ENCODE results near the gene TMEM94. TPM values are rescaled to one million over a fixed set of nuclear protein-coding genes. Genes with fewer than 3 reads are reported as not detected.
"Not testable (repeated sequence)": the region's sequence is repeated elsewhere in the genome, so short reads cannot be mapped to it uniquely, and the experiment has no call there.

The TMEM94 gene
- total and polyA plus RNA-seq, 2 of the 4 experiments (the other 2 are of a cell fraction) = 8.4 to 64.7 TPM

GRCh38 chr17:75477490-75477862 is 21.0 kb downstream of the TMEM94 start:
- peaks cover 22 to 54% of the 10 kb centered on the region in 2 experiments for H3K79me1 ChIP-seq (ENCODE audit: low read depth in 1 of 2, low read length in 2 of 2)
- H2BK15ac ChIP-seq (ENCODE audit: low read depth, low read length); H4K5ac ChIP-seq (ENCODE audit: low read depth, low read length); H3K27ac ChIP-seq (ENCODE audit: insufficient read depth, low read length); dilution Hi-C loops (cut with HindIII; ENCODE audit: low sequenced_read_pairs, unreplicated experiment); DNase-seq; H3K9me1 ChIP-seq (ENCODE audit: insufficient read depth, low read length); BruUV-seq (replicated peaks); H3K18ac ChIP-seq (ENCODE audit: low read depth, low read length); H4K91ac ChIP-seq (ENCODE audit: insufficient read depth, low read depth, low read length); in situ Hi-C loops (cut with MboI; ENCODE audit: low sequenced_read_pairs); H3K9me3 ChIP-seq (ENCODE audit: control insufficient read depth, insufficient read depth, low read length); H3K4me2 ChIP-seq (ENCODE audit: low read depth, low read length); H2BK20ac ChIP-seq (ENCODE audit: low read depth, low read length); H3K4me1 ChIP-seq (ENCODE audit: control insufficient read depth, insufficient read depth, low read length); CTCF ChIA-PET; H3K9ac ChIP-seq (ENCODE audit: low read depth, low read length); H3K4ac ChIP-seq (ENCODE audit: low read depth, low read length); H4K8ac ChIP-seq (ENCODE audit: low read depth in 2 of 2, low read length in 2 of 2); H3K23ac ChIP-seq (ENCODE audit: low read depth, low read length); intact Hi-C loops (cut with micrococcal nuclease); H2AFZ ChIP-seq (replicated peaks; ENCODE audit: low read length, poor library complexity); ATAC-seq (ENCODE audit: low read depth); H3K4me3 ChIP-seq (ENCODE audit: insufficient read depth, low read depth, low read length); H2BK120ac ChIP-seq (ENCODE audit: low read depth, low read length); H3K56ac ChIP-seq (ENCODE audit: extremely low read depth, insufficient read depth, low read length); H2BK5ac ChIP-seq (ENCODE audit: low read depth, low read length, poor library complexity, severe bottlenecking); H2AK5ac ChIP-seq (ENCODE audit: low read depth, low read length); H3K14ac ChIP-seq (replicated peaks; ENCODE audit: low read depth, low read length); H3K27me3 ChIP-seq (ENCODE audit: control insufficient read depth, insufficient read depth, low read length); POLR2A ChIA-PET (ENCODE audit: unreplicated experiment); H2AK9ac ChIP-seq (replicated peaks; ENCODE audit: low read depth, low read length, poor library complexity): not testable (repeated sequence)
- 94% methylated on average over 6 of the region's 11 CpGs; no CpG with 5 or more reads in 1 of the 2 experiments for WGBS, 2 experiments (ENCODE audit: extremely low coverage in 2 of 2, insufficient read length in 1 of 2)
- H3K36me3 ChIP-seq (ENCODE audit: control insufficient read depth, insufficient read depth, low read length) = peaks cover 12% of the 10 kb centered on the region; the same call in 1 of the 2 replicates
- H4K20me1 ChIP-seq (ENCODE audit: insufficient read depth, low read length) = peaks cover 33% of the 10 kb centered on the region

Measured in IMR-90 (cell line).